ENCODE measurements around the gene NAALADL2. TPM values are rescaled to one million over a fixed set of nuclear protein-coding genes. Genes with fewer than 3 reads are reported as not detected.

The NAALADL2 gene
- polyA plus RNA-seq, 3 donors = not detected

DNA sequence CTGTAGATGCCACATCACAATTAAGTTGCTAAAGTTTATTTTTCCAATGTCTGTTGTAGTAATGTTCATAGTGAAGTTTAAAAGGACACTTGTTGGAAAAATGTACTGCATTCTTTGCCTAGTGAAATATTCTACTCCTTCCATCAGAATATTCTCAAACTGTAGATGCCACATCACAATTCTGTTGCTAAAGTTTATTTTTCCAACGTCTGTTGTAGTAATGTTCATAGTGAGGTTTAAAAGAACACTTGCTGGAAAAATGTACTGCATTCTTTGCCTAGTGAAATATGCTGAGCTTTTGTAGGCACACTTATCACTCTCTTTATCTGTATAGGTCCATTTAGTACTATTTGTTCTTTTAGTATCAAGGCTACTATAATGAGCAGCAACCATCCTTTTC lies 836.1 kb downstream of the NAALADL2 start:
- H2AFZ ChIP-seq (ENCODE audit: insufficient read depth, low read depth, low read length, poor library complexity, severe bottlenecking) = no peak overlapping the region
- no peaks in the 10 kb centered on the region for H3K4me1 Mint-ChIP-seq
- H3K4me2 ChIP-seq (replicated peaks; ENCODE audit: extremely low read depth, low read length, poor library complexity, severe bottlenecking) = no peak overlapping the region
- H3K36me3 ChIP-seq (replicated peaks in 1 of 2; ENCODE audit: control insufficient read depth in 1 of 2, insufficient read depth in 2 of 2, low read length in 2 of 2) = no peaks in the 10 kb centered on the region
- H3K9me3 Mint-ChIP-seq = peaks cover 0 to 4% (median 0%) of the 10 kb centered on the region in 7 donors
- no peaks in the 10 kb centered on the region for H3K4me1 ChIP-seq (ENCODE audit: control insufficient read depth in 1 of 2, insufficient read depth in 2 of 2, low read length in 2 of 2)
- no peaks in the 10 kb centered on the region for H3K79me2 ChIP-seq (ENCODE audit: insufficient read depth, low read length)
- peaks cover 0 to 4% of the 10 kb centered on the region in 2 donors for H3K9me3 ChIP-seq (replicated peaks in 1 of 2; ENCODE audit: control insufficient read depth in 1 of 2, insufficient read depth in 1 of 2, low read length in 2 of 2)
- H3K4me3 ChIP-seq (replicated peaks in 1 of 3; ENCODE audit: low read depth in 2 of 3, low read length in 3 of 3) = no peak overlapping the region
- no peak overlapping the region for H3K27ac Mint-ChIP-seq
- TF ChIP-seq, protein P1, sequence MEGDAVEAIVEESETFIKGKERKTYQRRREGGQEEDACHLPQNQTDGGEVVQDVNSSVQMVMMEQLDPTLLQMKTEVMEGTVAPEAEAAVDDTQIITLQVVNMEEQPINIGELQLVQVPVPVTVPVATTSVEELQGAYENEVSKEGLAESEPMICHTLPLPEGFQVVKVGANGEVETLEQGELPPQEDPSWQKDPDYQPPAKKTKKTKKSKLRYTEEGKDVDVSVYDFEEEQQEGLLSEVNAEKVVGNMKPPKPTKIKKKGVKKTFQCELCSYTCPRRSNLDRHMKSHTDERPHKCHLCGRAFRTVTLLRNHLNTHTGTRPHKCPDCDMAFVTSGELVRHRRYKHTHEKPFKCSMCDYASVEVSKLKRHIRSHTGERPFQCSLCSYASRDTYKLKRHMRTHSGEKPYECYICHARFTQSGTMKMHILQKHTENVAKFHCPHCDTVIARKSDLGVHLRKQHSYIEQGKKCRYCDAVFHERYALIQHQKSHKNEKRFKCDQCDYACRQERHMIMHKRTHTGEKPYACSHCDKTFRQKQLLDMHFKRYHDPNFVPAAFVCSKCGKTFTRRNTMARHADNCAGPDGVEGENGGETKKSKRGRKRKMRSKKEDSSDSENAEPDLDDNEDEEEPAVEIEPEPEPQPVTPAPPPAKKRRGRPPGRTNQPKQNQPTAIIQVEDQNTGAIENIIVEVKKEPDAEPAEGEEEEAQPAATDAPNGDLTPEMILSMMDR (IDR thresholded peaks at IDR 0.05) = no peak
- no peak overlapping the region for H3K27ac ChIP-seq (ENCODE audit: low read depth in 1 of 2, low read length in 2 of 2)
- DNase-seq = no peak
- no peaks in the 10 kb centered on the region for H4K20me1 ChIP-seq (ENCODE audit: insufficient read depth, low read length)
- no peaks in the 10 kb centered on the region for H3K27me3 Mint-ChIP-seq (ENCODE audit: low read depth in 3 of 3)
- H3K27me3 ChIP-seq (ENCODE audit: control insufficient read depth in 2 of 2, insufficient read depth in 2 of 2, low read length in 2 of 2) = no peaks in the 10 kb centered on the region
- H3K36me3 Mint-ChIP-seq = no peaks in the 10 kb centered on the region
- intact Hi-C loops (cut with micrococcal nuclease) = no loop called here
- WGBS (ENCODE audit: insufficient coverage) = no CpG with 5 or more reads among the region's 1 CpG
- no peak overlapping the region for H3K4me3 Mint-ChIP-seq
- no peak overlapping the region for H3K9ac ChIP-seq (ENCODE audit: insufficient read depth, low read length, poor library complexity, severe bottlenecking)

DNA sequence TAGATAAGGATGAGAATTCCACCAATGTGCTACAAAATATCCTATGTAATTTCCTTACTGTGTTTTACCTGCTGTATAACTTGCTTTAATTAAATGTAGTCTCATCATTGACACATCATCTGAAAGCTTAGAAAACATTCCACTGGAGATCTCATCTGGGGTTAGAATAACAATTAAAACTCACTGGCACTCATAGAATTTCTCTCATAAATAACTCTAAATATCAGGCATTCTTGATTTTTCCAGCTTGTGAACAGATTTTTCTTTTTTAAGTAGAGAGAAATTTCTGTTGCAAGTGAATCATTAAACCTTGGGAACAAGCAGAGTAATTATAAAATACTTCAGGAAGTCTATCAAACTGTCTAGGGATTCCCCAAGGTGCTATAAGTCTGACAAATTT lies 843.8 kb downstream of the NAALADL2 start:
- no peaks in the 10 kb centered on the region for H3K4me1 Mint-ChIP-seq

More for the DNA sequence above, 843.8 kb downstream of the NAALADL2 start:
- intact Hi-C loops (cut with micrococcal nuclease) = no loop called here
- Histone ChIP-seq H3K9ac (ENCODE audit: insufficient read depth, low read length, poor library complexity, severe bottlenecking) (no peak overlapping the region), H3K27me3 (ENCODE audit: control insufficient read depth in 2 of 2, insufficient read depth in 2 of 2, low read length in 2 of 2) (no peaks in the 10 kb centered on the region), H3K4me2 (replicated peaks; ENCODE audit: extremely low read depth, low read length, poor library complexity, severe bottlenecking) (no peak overlapping the region), H2AFZ (ENCODE audit: insufficient read depth, low read depth, low read length, poor library complexity, severe bottlenecking) (no peak overlapping the region), H3K79me2 (ENCODE audit: insufficient read depth, low read length) (no peaks in the 10 kb centered on the region), H3K4me3 (replicated peaks in 1 of 3; ENCODE audit: low read depth in 2 of 3, low read length in 3 of 3) (no peak overlapping the region), H4K20me1 (ENCODE audit: insufficient read depth, low read length) (no peaks in the 10 kb centered on the region), H3K27ac (ENCODE audit: low read depth in 1 of 2, low read length in 2 of 2) (no peak overlapping the region), H3K4me1 (ENCODE audit: control insufficient read depth in 1 of 2, insufficient read depth in 2 of 2, low read length in 2 of 2) (no peaks in the 10 kb centered on the region), H3K9me3 (replicated peaks in 1 of 2; ENCODE audit: control insufficient read depth in 1 of 2, insufficient read depth in 1 of 2, low read length in 2 of 2) (peaks cover 2 to 11% of the 10 kb centered on the region in 2 donors), H3K36me3 (replicated peaks in 1 of 2; ENCODE audit: control insufficient read depth in 1 of 2, insufficient read depth in 2 of 2, low read length in 2 of 2) (no peaks in the 10 kb centered on the region)
- peaks cover 0 to 8% (median 2%) of the 10 kb centered on the region in 7 donors for H3K9me3 Mint-ChIP-seq
- TF ChIP-seq, protein P1 (IDR thresholded peaks at IDR 0.05) = no peak
- no peak overlapping the region for H3K4me3 Mint-ChIP-seq
- no peak for DNase-seq
- no peak overlapping the region for H3K27ac Mint-ChIP-seq
- no peaks in the 10 kb centered on the region for H3K36me3 Mint-ChIP-seq
- no peaks in the 10 kb centered on the region for H3K27me3 Mint-ChIP-seq (ENCODE audit: low read depth in 3 of 3)

All from CD14-positive monocyte (primary cell).